ENCODE data around the gene MAP4K3. TPM values are rescaled to one million over a fixed set of nuclear protein-coding genes. Genes with fewer than 3 reads are reported as not detected.

Gene MAP4K3
- total RNA-seq, 4 donors from 2014 or later: 23.0 to 52.1 (median 31.8) TPM

GRCh38 chr2:39220136-39220535 lies 216.9 kb downstream of the MAP4K3 start:
- Histone ChIP-seq H3K36me3 (no peaks in the 10 kb centered on the region), H3K4me1 (no peaks in the 10 kb centered on the region), H3K27me3 (no peaks in the 10 kb centered on the region), H3K27ac (no peak overlapping the region), H3K9me3 (no peaks in the 10 kb centered on the region), H3K4me3 (no peak overlapping the region)
- DNase-seq (no peak), ATAC-seq (no peak)
- in situ Hi-C loops (cut with MboI; ENCODE audit: low sequenced_read_pairs in 4 of 4) (loop anchor here in 1 of 4 donors (10.0 kb wide), 1 partner anchor 155 kb away; no protein-coding TSS in a partner anchor), intact Hi-C loops (cut with DNase I; ENCODE audit: low total_unique reads) (no loop called here)
- no peak for TF ChIP-seq CTCF (IDR thresholded peaks at IDR 0.05 in 4 of 5, conservative IDR thresholded peaks at IDR 0.05 in 1 of 5)
- no peak for TF ChIP-seq POLR2A (IDR thresholded peaks at IDR 0.05)

GRCh38 chr2:39218391-39218790 lies 218.7 kb downstream of the MAP4K3 start:
- Histone ChIP-seq H3K36me3 (no peaks in the 10 kb centered on the region), H3K27ac (no peak overlapping the region), H3K9me3 (no peaks in the 10 kb centered on the region), H3K27me3 (no peaks in the 10 kb centered on the region), H3K4me3 (no peak overlapping the region), H3K4me1 (no peaks in the 10 kb centered on the region)
- TF ChIP-seq CTCF (IDR thresholded peaks at IDR 0.05 in 4 of 5, conservative IDR thresholded peaks at IDR 0.05 in 1 of 5) (no peak), POLR2A (IDR thresholded peaks at IDR 0.05) (no peak)
- ATAC-seq (no peak), DNase-seq (no peak)
- intact Hi-C loops (cut with DNase I; ENCODE audit: low total_unique reads) (no loop called here), in situ Hi-C loops (cut with MboI; ENCODE audit: low sequenced_read_pairs in 4 of 4) (no loop called here)

- DNase-seq (no peak), ATAC-seq (no peak)
- H3K4me3 ChIP-seq: no peak overlapping the region
- H3K4me1 ChIP-seq: no peaks in the 10 kb centered on the region
- no peaks in the 10 kb centered on the region for H3K36me3 ChIP-seq
- no peak for TF ChIP-seq POLR2A (IDR thresholded peaks at IDR 0.05)
- no peak for TF ChIP-seq CTCF (IDR thresholded peaks at IDR 0.05 in 4 of 5, conservative IDR thresholded peaks at IDR 0.05 in 1 of 5)
- H3K27me3 ChIP-seq: no peaks in the 10 kb centered on the region
- H3K27ac ChIP-seq: no peak overlapping the region
- intact Hi-C loops (cut with DNase I; ENCODE audit: low total_unique reads) (no loop called here), in situ Hi-C loops (cut with MboI; ENCODE audit: low sequenced_read_pairs in 4 of 4) (no loop called here)
- H3K9me3 ChIP-seq: no peaks in the 10 kb centered on the region
These were observed 219.9 kb downstream of the MAP4K3 start for GRCh38 chr2:39217192-39217550.

- no peaks in the 10 kb centered on the region for H3K36me3 ChIP-seq
- no peaks in the 10 kb centered on the region for H3K4me1 ChIP-seq
- no peak for ATAC-seq
- no peaks in the 10 kb centered on the region for H3K9me3 ChIP-seq
- no peak overlapping the region for H3K4me3 ChIP-seq
- no peaks in the 10 kb centered on the region for H3K27me3 ChIP-seq
- DNase-seq: no peak
- in situ Hi-C loops (cut with MboI; ENCODE audit: low sequenced_read_pairs in 4 of 4): no loop called here
- no peak for TF ChIP-seq CTCF (IDR thresholded peaks at IDR 0.05 in 4 of 5, conservative IDR thresholded peaks at IDR 0.05 in 1 of 5)
- TF ChIP-seq POLR2A (IDR thresholded peaks at IDR 0.05): no peak
- intact Hi-C loops (cut with DNase I; ENCODE audit: low total_unique reads): no loop called here
- H3K27ac ChIP-seq: no peak overlapping the region
These were observed 220.5 kb downstream of the MAP4K3 start for GRCh38 chr2:39216346-39217191.
